Colonic mucosa (tissue), 4 donors: ENCODE data around the gene CES3. TPM values are rescaled to one million over a fixed set of nuclear protein-coding genes. Genes with fewer than 3 reads are reported as not detected.

Experiments
- DNase-seq: peaks from one replicate; pipeline ENCODE4 v3.0.0-alpha.2; 2020
- H3K27ac ChIP-seq: fragments of 200-600 bp; one replicate; pipeline ENCODE4 v1.8.0; 2021
- H3K27me3 ChIP-seq: fragments of 200-600 bp; one replicate; pipeline ENCODE4 v1.8.0; 2021
- H3K36me3 ChIP-seq: fragments of 200-600 bp; one replicate; pipeline ENCODE4 v1.8.0; 2021
- H3K4me1 ChIP-seq: fragments of 200-600 bp; one replicate; pipeline ENCODE4 v1.8.0; 2021; ENCODE audit warnings: mild to moderate bottlenecking
- H3K4me3 ChIP-seq: fragments of 200-600 bp; one replicate; pipeline ENCODE4 v1.8.0; 2021
- H3K9ac ChIP-seq, 2 donors: one replicate each; pipeline ENCODE4 v1.7.0; 2013; ENCODE audit warnings: control low read depth in 2 of 2, low read depth in 2 of 2, low read length in 2 of 2
- H3K9me3 ChIP-seq: fragments of 200-600 bp; one replicate; pipeline ENCODE4 v1.8.0; 2021
- CTCF ChIP-seq: fragments of 200-600 bp; IDR thresholded peaks from one replicate; pipeline ENCODE4 v1.8.0; 2022; ENCODE audit warnings: antibody characterized with exemption, mild to moderate bottlenecking
- intact Hi-C: fragments of 100-400 bp; cut with DNase I; formaldehyde crosslinking; loops from one replicate; pipeline ENCODE4 v1.14.1; 2022
- total RNA-seq, 2 donors: library from RNA; stranded (reverse); fragmentation: NEBNext Ultra II Directional in 1 of 2; extraction: Animal tissue kit (Norgen Biotek cat#: 25700) in 1 of 2; gene quantifications; one replicate each; pipeline ENCODE4 v1.2.1, GENCODE V29; 2021
- donor health status: healthy.
- donor health status: DM: no; HTN: no; CAD: no.
- donor health status: DM: no; HTN: no; CAD: no.

The CES3 gene
- total RNA-seq, 2 donors from 2014 or later = 136 to 169 TPM

- no peak for TF ChIP-seq CTCF
- H3K27me3 ChIP-seq = no peaks in the 10 kb centered on the region
- DNase-seq = no peak
- no peak overlapping the region for H3K4me3 ChIP-seq
- H3K27ac ChIP-seq = no peak overlapping the region
- no peaks in the 10 kb centered on the region for H3K4me1 ChIP-seq
- H3K36me3 ChIP-seq = no peaks in the 10 kb centered on the region
- H3K9ac ChIP-seq = no peak overlapping the region
- H3K9me3 ChIP-seq = no peaks in the 10 kb centered on the region
- intact Hi-C loops = no loop called here
Measured at GRCh38 chr16:67021321-67021720, 60.3 kb downstream of the CES3 start.

GRCh38 chr16:67022531-67023214, 61.6 kb downstream of the CES3 start:
- no peak for TF ChIP-seq CTCF
- no peaks in the 10 kb centered on the region for H3K36me3 ChIP-seq
- intact Hi-C loops = no loop called here

GRCh38 chr16:67023689-67024088, 62.6 kb downstream of the CES3 start:
- H3K9ac ChIP-seq = no peak overlapping the region

More at GRCh38 chr16:67022531-67023214, 61.6 kb downstream of the CES3 start:
- DNase-seq = no peak
- Histone ChIP-seq H3K27me3 (no peaks in the 10 kb centered on the region), H3K4me1 (no peaks in the 10 kb centered on the region), H3K27ac (no peak overlapping the region), H3K9ac (no peak overlapping the region), H3K4me3 (no peak overlapping the region), H3K9me3 (no peaks in the 10 kb centered on the region)

More at GRCh38 chr16:67023689-67024088, 62.6 kb downstream of the CES3 start:
- no peak for TF ChIP-seq CTCF
- no peaks in the 10 kb centered on the region for H3K27me3 ChIP-seq
- intact Hi-C loops = no loop called here
- DNase-seq = no peak
- no peaks in the 10 kb centered on the region for H3K36me3 ChIP-seq
- no peak overlapping the region for H3K4me3 ChIP-seq
- H3K4me1 ChIP-seq = no peaks in the 10 kb centered on the region
- H3K9me3 ChIP-seq = no peaks in the 10 kb centered on the region
- H3K27ac ChIP-seq = no peak overlapping the region

Other genes starting within 250 kb of the CES3 start
- gene DYNC1LI2, start 209.7 kb upstream of the CES3 start, total RNA-seq = 100 to 1,000 TPM; 138 to 162 TPM
- under 1 TPM in 1 of 2 donors, not detected in 1; 0.22 TPM for gene TERB1, start 159.7 kb upstream of the CES3 start, total RNA-seq
- 10 to 100 TPM; 42.2 to 62.0 TPM for gene NAE1, start 130.3 kb upstream of the CES3 start, total RNA-seq
- gene CA7, start 116.9 kb upstream of the CES3 start, total RNA-seq = 100 to 1,000 TPM in 1 of 2 donors, 10 to 100 TPM in 1; 46.2 to 120 TPM
- gene PDP2, start 80.8 kb upstream of the CES3 start, total RNA-seq = 10 to 100 TPM; 16.0 to 25.9 TPM
- 1 to 10 TPM in 1 of 2 donors, under 1 TPM in 1; 0.72 to 1.8 TPM for gene CDH16, start 42.4 kb upstream of the CES3 start, total RNA-seq
- 1 to 10 TPM; 1.4 to 4.0 TPM for gene RRAD, start 35.7 kb upstream of the CES3 start, total RNA-seq
- gene CIAO2B, start 26.9 kb upstream of the CES3 start, total RNA-seq = 100 to 1,000 TPM; 105 to 146 TPM
- gene CES2, start 25.8 kb upstream of the CES3 start, total RNA-seq = 100 to 1,000 TPM; 407 to 525 TPM
- gene CES4A, start 27.3 kb downstream of the CES3 start, total RNA-seq = 1 to 10 TPM; 5.9 to 7.8 TPM
- 10 to 100 TPM; 41.5 TPM for gene CBFB, start 67.9 kb downstream of the CES3 start, total RNA-seq
- 10 to 100 TPM in 1 of 2 donors, 1 to 10 TPM in 1; 10.0 to 14.0 TPM for gene PHAF1, start 148.7 kb downstream of the CES3 start, total RNA-seq
- 1 to 10 TPM; 4.4 to 4.9 TPM for gene B3GNT9, start 189.7 kb downstream of the CES3 start, total RNA-seq
- 10 to 100 TPM; 27.5 to 37.1 TPM for gene TRADD, start 198.6 kb downstream of the CES3 start, total RNA-seq
- 10 to 100 TPM; 12.0 to 27.1 TPM for gene FBXL8, start 198.7 kb downstream of the CES3 start, total RNA-seq
- gene HSF4, start 203.5 kb downstream of the CES3 start, total RNA-seq = 10 to 100 TPM; 23.6 TPM
- gene NOL3, start 209.3 kb downstream of the CES3 start, total RNA-seq = 10 to 100 TPM; 26.2 to 31.0 TPM
- gene MATCAP1, start 222.7 kb downstream of the CES3 start, total RNA-seq = 10 to 100 TPM; 24.0 to 43.0 TPM
- 1 to 10 TPM; 2.3 to 4.6 TPM for gene EXOC3L1, start 228.9 kb downstream of the CES3 start, total RNA-seq
- gene E2F4, start 230.9 kb downstream of the CES3 start, total RNA-seq = 10 to 100 TPM; 53.3 to 89.0 TPM
- gene ELMO3, start 237.9 kb downstream of the CES3 start, total RNA-seq = 10 to 100 TPM; 60.7 to 75.6 TPM